Measurements from ENCODE around the gene RYR1.
"Not testable (repeated sequence)": the region's sequence is repeated elsewhere in the genome, so short reads cannot be mapped to it uniquely, and the experiment has no call there.

Gene RYR1

DNA sequence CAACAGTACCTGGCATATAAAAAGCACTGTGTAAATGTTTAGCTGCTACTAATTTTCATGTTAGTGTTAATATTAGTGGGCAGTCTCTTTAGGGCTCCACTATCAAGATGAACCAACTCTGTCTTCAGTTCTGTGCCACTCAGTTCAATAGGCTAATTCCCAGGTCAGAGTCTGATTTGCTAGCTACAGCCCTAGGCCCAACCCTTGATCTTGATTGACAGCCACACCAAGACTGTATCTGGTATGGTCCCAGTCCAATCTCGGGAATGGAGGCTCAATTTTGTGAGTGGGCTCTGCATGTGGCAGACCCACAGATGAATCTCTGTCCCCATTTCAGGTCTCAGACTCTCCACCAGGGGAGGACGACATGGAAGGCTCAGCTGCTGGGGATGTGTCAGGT lies 138.2 kb downstream of the RYR1 start:
- DNase-seq, result no peak

- no peak for DNase-seq
These were observed 144.3 kb downstream of the RYR1 start for GRCh38 chr19:38577826-38578225.

DNA sequence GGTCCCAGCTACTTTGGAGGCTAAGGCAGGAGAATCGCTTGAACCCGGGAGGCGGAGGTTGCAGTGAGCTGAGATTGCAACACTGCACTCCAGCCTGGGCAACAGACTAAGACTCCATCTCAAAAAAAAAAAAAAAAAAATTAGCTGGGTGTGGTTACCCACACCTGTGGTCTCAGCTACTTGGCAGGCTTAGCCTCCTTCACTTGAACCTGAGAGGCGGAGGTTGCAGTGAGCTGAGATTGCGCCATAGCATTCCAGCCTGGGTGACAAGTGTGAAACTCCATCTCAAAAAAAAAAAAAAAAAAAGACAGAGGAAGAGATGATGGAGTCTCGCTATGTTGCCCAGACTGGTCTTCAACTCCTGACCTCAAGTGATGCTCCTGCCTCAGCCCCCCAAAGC lies 145.8 kb downstream of the RYR1 start:
- not testable (repeated sequence) for DNase-seq

GRCh38 chr19:38580080-38580479 lies 146.6 kb downstream of the RYR1 start:
- DNase-seq, result no peak

- DNase-seq, result no peak
These were observed 149.9 kb downstream of the RYR1 start for GRCh38 chr19:38583219-38583984.

DNA sequence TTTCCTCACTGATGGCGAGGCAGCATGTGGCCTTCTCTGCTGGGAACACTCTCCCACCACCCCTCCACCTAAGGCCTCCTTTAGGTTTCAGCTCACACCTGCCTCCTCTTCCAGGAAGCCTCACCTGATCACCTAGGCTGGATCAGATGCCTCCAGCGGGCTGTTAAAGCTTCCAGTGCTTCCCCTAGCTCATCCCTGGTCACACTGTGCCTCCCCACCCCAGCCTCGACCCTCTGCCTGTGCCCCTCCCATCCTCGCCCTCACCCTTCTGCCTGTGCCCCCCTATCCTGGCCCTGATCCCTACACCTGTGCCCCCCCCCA lies 150.5 kb downstream of the RYR1 start:
- DNase-seq, result no peak

GRCh38 chr19:38587562-38587961 lies 154.1 kb downstream of the RYR1 start:
- DNase-seq, result no peak

DNA sequence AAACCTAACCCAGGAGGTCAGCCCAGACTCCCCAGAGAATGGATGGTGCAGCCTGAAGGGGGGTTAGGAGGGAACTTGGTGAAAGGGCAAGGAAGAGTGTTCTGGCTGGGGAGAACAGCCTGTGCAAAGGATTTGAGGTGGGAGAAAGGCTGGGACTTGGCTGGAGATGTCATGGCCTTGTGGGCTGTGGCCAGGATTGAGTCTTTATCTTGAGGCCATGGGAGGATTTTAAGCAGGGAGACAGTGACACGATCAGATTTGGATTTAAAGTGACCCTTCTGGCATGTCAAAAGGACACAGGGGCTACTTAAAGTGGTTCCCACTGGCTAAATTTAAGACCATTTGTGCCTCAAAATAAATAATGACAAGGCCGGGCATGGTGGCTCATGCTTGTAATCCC lies 154.6 kb downstream of the RYR1 start:
- DNase-seq, result no peak

DNA sequence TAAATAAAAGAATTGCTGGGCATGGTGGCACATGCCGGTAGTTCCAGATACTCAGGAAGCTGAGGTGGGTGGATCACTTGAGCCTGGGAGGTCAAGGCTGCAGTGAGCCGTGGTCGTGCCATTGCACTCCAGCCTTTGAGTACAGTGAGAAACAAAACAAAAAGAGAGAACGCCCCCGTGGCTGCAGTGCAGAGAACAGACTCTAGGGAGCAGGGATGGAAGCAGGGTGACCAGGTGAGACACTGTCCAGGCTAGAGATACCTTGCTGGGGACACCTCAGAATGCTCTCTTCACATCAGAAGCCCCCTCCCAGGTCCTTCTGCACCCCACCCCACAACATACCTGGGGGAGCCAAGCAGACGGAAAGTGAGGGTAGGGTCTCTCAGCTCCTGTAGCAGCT lies 159.4 kb downstream of the RYR1 start:
- no peak for DNase-seq

GRCh38 chr19:38596057-38596981 lies 162.8 kb downstream of the RYR1 start:
- peak; percentile 11 for DNase-seq

- no peak for DNase-seq
These were observed 163.6 kb downstream of the RYR1 start for GRCh38 chr19:38597075-38597474.

- DNase-seq, result no peak
These were observed 166.2 kb downstream of the RYR1 start for GRCh38 chr19:38599722-38600121.

- not testable (repeated sequence) for DNase-seq
These were observed 169.4 kb downstream of the RYR1 start for GRCh38 chr19:38602856-38603255.

GRCh38 chr19:38606131-38606530 lies 172.6 kb downstream of the RYR1 start:
- DNase-seq, result no peak

GRCh38 chr19:38614289-38614688 lies 180.8 kb downstream of the RYR1 start:
- no peak for DNase-seq

GRCh38 chr19:38615007-38615581 lies 181.6 kb downstream of the RYR1 start:
- no peak for DNase-seq

DNA sequence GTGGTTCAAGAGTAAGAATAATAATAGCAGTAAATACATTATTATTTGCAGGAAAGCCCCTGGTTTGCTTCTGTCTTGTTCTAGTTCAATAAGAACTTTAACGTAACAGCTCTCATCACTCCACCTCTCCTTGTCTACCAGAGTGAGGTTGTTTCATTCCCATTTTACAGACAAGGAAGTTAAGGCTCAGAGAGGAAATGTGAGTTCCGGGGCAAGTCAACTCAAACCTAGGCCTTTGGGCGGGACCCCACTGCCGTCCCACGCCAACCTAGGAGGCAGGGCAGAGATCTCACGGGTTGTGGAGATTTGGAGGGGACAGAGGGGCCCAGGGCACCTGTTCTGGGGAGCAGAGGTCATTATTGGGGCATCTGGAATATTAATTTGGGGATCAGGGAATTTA lies 182.8 kb downstream of the RYR1 start:
- no peak for DNase-seq

- DNase-seq, result peak; percentile 21
These were observed 183.8 kb downstream of the RYR1 start for GRCh38 chr19:38617283-38617763.

- DNase-seq, result peak; percentile 70
These were observed 184.5 kb downstream of the RYR1 start, which contains the start of gene MAP4K1 for GRCh38 chr19:38617764-38618589. MAP4K1 (minus strand) TSS chr19:38617953; CDS start chr19:38617895, 58 bp downstream.

GRCh38 chr19:38618590-38619360 lies 185.3 kb downstream of the RYR1 start, which contains the start of gene EIF3K:
EIF3K (plus strand) TSS chr19:38619188; CDS start chr19:38619269, 81 bp downstream.
- peak; percentile 98 for DNase-seq

DNA sequence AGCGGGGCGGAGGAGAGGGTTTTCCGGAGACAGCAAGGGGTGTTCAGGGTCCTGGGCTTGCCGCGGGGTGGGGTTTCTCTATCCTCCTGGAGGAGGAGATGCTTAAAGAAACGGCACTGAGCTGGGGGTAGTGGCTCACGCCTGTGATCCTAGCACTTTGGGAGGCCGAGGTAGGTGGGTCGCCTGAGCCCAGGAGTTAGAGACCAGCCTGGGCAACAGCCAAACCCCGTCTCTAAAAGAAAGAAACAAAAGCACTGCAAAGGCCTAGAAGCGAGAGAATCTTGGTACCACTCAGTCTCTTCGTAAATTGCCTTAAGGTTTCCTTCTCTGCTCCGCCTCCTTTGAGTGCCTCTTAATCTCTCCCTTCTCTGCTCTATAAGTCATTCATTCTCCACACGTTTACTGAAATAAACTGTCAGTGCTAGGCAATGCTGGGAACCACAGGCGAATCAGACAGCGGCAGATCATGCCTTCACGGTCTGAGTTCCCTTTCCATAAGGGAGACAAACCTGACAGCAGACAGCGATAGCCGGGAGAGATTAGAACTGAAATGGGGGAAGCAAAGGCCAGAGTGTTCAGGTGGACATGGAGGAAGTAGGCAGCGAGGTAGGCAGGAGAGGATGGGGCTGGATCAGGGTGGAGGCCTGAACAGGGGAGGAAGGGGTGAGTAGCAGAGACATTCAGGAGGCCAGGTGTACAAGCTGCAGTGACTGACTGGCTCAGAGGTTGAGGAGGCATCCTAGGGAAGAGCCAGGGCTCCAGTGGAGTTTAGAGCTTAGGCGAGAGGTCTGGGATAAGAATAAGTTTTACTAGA lies 186.1 kb downstream of the RYR1 start:
- no peak for DNase-seq

Data from stimulated activated CD4-positive, alpha-beta T cell treated with anti-CD3 and anti-CD28 coated beads, Interleukin-4, amount 100 ng/mL, for 24 hours (primary cell).